SK-N-SH treated with all-trans-retinoic acid at 6 μM for 48 hours (cell line): ENCODE results near the gene INSIG2.

Experiments used
- ARNTL ChIP-seq: fragments of 450-650 bp; formaldehyde crosslinking; IDR thresholded peaks from 2 replicates; pipeline ENCODE4 v1.5.0; 2020; ENCODE audit warnings: low read depth, mild to moderate bottlenecking, moderate library complexity, borderline replicate concordance
- PATZ1 ChIP-seq: fragments of 250-450 bp; sonication (Bioruptor Pico); IDR thresholded peaks from 2 replicates; pipeline ENCODE4 v1.8.0; 2020; ENCODE audit warnings: mild to moderate bottlenecking, moderate library complexity, borderline replicate concordance
- POU6F1 ChIP-seq: fragments of 250-450 bp; sonication (Bioruptor Pico); IDR thresholded peaks from 2 replicates; pipeline ENCODE4 v1.8.0; 2021; ENCODE audit warnings: low read depth, mild to moderate bottlenecking, moderate library complexity, borderline replicate concordance

- no peak for TF ChIP-seq POU6F1 (CRISPR knock-in tag)
- no peak for TF ChIP-seq PATZ1 (CRISPR knock-in tag)
- TF ChIP-seq ARNTL (CRISPR knock-in tag) = no peak
Observed at GRCh38 chr2:118056801-118057200, 31.5 kb upstream of the INSIG2 start.
